Endodermal cell (in vitro differentiated cells): ENCODE data around the gene PTPN9. TPM values are rescaled to one million over a fixed set of nuclear protein-coding genes. Genes with fewer than 3 reads are reported as not detected.

Source experiments
- DNase-seq: peaks from one replicate; pipeline ENCODE4 v3.0.0-alpha.2; 2017
- H3K27ac ChIP-seq: 2 replicates; pipeline ENCODE4 v1.5.1; 2013; ENCODE audit warnings: mild to moderate bottlenecking, low read depth, low read length, moderate library complexity
- H3K27me3 ChIP-seq: 2 replicates; pipeline ENCODE4 v1.6.1; 2013; ENCODE audit warnings: mild to moderate bottlenecking, low read length, moderate library complexity; ENCODE audit not compliant: insufficient read depth, control insufficient read depth, poor library complexity, severe bottlenecking
- H3K36me3 ChIP-seq: 2 replicates; pipeline ENCODE4 v1.7.0; 2013; ENCODE audit warnings: mild to moderate bottlenecking, low read length, moderate library complexity; ENCODE audit not compliant: control insufficient read depth, insufficient read depth
- H3K4me1 ChIP-seq: one replicate; pipeline ENCODE4 v1.7.0; 2013; ENCODE audit warnings: low read length; ENCODE audit not compliant: control insufficient read depth, insufficient read depth
- H3K4me3 ChIP-seq: 2 replicates; pipeline ENCODE4 v1.5.1; 2013; ENCODE audit warnings: mild to moderate bottlenecking, low read length, moderate library complexity
- H3K9ac ChIP-seq: 2 replicates; pipeline ENCODE4 v1.6.1; 2013; ENCODE audit warnings: mild to moderate bottlenecking, low read length, moderate library complexity; ENCODE audit not compliant: poor library complexity, severe bottlenecking; ENCODE audit errors: extremely low read depth
- H3K9me3 ChIP-seq: 2 replicates; pipeline ENCODE4 v1.6.1; 2013; ENCODE audit warnings: mild to moderate bottlenecking, low read length, moderate library complexity; ENCODE audit not compliant: control insufficient read depth
- H3K27ac Mint-ChIP-seq: 2 replicates; pipeline ENCODE4 v1.8.0; 2020; ENCODE audit warnings: mixed read lengths
- H3K27me3 Mint-ChIP-seq: 2 replicates; pipeline ENCODE4 v1.8.0; 2021; ENCODE audit warnings: mild to moderate bottlenecking, mixed read lengths; ENCODE audit not compliant: insufficient read depth
- H3K36me3 Mint-ChIP-seq: 2 replicates; pipeline ENCODE4 v1.8.0; 2020; ENCODE audit warnings: low read depth, mixed read lengths
- H3K4me1 Mint-ChIP-seq: 2 replicates; pipeline ENCODE4 v1.8.0; 2020; ENCODE audit warnings: mixed read lengths
- H3K4me3 Mint-ChIP-seq: 2 replicates; pipeline ENCODE4 v1.8.0; 2020; ENCODE audit warnings: mild to moderate bottlenecking, moderate library complexity, mixed read lengths
- H3K9me3 Mint-ChIP-seq: 2 replicates; pipeline ENCODE4 v1.8.0; 2020; ENCODE audit warnings: mild to moderate bottlenecking, mixed read lengths
- WGBS, 2 experiments: methylation state at CpG; one replicate each; pipeline versions ENCODE4 v1.1.5 to v1.1.7; 2013; ENCODE audit warnings: missing lambda C conversion rate in 2 of 2, mixed read lengths in 1 of 2; ENCODE audit not compliant: insufficient coverage in 1 of 2, insufficient read length in 1 of 2; 5-methylcytosine and 5-hydroxymethylcytosine counted together
- total RNA-seq, 2 donors: library from RNA; stranded (reverse); fragmentation: NEBNext Ultra II Directional in 1 of 2; extraction: Animal tissue kit (Norgen Biotek cat#: 25700) in 1 of 2; gene quantifications; 2 replicates in 1 of 2; 3 replicates in 1 of 2; pipeline ENCODE4 v1.2.1, GENCODE V29; 2021
- TF ChIP-seq, protein P1 (sequence below): fragments of 200-600 bp; sonication (generic); conservative IDR thresholded peaks from 2 replicates; pipeline ENCODE4 v1.5.0; 2021; ENCODE audit warnings: antibody characterized with exemption, mild to moderate bottlenecking

The PTPN9 gene
- total RNA-seq, 2 donors from 2014 or later = 49.1 to 53.5 TPM

DNA sequence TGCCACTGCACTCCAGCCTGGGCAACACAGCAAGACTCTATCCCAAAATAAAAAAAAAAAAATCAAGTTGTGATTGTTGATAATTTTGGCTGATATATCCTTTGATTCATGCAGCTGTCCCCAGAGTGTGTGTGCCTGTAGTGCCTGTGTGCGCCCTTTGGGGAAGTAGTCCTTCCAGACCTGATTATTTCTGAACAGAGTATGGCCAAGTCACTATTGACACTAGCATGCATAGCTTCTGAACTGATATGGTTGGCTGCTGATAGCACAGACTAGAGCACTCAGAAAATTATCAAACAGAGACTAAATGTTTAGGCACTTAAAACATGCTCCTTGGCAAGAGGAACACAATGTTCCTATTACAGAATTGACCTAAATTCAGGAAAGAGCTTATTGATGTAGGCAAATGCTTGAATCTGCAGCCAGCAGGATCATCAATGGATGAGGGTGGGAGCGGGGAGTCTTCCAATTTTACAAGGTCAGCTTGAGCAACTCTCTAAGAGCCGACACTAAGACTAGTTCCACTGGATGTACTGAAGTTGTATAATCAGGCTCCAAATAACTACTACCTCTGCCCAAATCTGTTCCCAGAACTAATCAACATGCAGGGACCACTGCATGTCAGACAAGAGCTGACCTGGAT, 17.7 kb upstream of the PTPN9 start:
- Mint-ChIP-seq H3K36me3 (peaks cover 49% of the 10 kb centered on the region), H3K4me3 (no peak overlapping the region), H3K27ac (no peak overlapping the region), H3K27me3 (no peaks in the 10 kb centered on the region), H3K4me1 (peaks cover 13% of the 10 kb centered on the region), H3K9me3 (no peaks in the 10 kb centered on the region)
- WGBS, 2 experiments = 92 to 97% methylated on average over 3 of the region's 3 CpGs
- H3K36me3 ChIP-seq = peaks cover 57% of the 10 kb centered on the region
- DNase-seq = no peak
- TF ChIP-seq, protein P1, sequence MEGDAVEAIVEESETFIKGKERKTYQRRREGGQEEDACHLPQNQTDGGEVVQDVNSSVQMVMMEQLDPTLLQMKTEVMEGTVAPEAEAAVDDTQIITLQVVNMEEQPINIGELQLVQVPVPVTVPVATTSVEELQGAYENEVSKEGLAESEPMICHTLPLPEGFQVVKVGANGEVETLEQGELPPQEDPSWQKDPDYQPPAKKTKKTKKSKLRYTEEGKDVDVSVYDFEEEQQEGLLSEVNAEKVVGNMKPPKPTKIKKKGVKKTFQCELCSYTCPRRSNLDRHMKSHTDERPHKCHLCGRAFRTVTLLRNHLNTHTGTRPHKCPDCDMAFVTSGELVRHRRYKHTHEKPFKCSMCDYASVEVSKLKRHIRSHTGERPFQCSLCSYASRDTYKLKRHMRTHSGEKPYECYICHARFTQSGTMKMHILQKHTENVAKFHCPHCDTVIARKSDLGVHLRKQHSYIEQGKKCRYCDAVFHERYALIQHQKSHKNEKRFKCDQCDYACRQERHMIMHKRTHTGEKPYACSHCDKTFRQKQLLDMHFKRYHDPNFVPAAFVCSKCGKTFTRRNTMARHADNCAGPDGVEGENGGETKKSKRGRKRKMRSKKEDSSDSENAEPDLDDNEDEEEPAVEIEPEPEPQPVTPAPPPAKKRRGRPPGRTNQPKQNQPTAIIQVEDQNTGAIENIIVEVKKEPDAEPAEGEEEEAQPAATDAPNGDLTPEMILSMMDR = no peak
- H3K4me3 ChIP-seq = no peak overlapping the region
- H3K27ac ChIP-seq = no peak overlapping the region
- H3K9me3 ChIP-seq = no peaks in the 10 kb centered on the region
- H3K9ac ChIP-seq = no peak overlapping the region
- peaks cover 7% of the 10 kb centered on the region for H3K4me1 ChIP-seq
- no peaks in the 10 kb centered on the region for H3K27me3 ChIP-seq

DNA sequence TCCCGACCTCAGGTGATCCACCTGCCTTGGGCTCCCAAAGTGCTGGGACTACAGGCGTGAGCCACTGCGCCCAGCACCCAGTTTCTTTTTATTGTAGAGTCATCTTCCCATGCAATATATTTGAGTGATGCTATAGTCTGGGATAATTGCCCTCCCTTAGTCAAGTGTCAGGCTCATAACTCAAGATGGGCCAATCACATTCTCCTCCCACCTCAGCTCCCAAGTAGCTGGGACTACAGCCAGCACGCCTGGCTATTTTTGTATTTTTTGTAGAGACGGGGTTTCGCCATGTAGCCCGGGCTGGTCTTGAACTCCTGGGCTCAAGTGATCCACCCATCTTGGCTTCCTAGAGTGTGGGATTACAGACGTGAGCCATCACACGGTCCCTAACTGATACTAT, 15.2 kb upstream of the PTPN9 start:
- Histone ChIP-seq H3K27me3 (no peaks in the 10 kb centered on the region), H3K4me1 (peaks cover 12% of the 10 kb centered on the region), H3K27ac (no peak overlapping the region), H3K9me3 (no peaks in the 10 kb centered on the region), H3K9ac (no peak overlapping the region), H3K4me3 (no peak overlapping the region), H3K36me3 (peaks cover 44% of the 10 kb centered on the region)
- Mint-ChIP-seq H3K36me3 (peaks cover 34% of the 10 kb centered on the region), H3K27me3 (no peaks in the 10 kb centered on the region), H3K4me1 (peaks cover 16% of the 10 kb centered on the region), H3K9me3 (no peaks in the 10 kb centered on the region), H3K27ac (no peak overlapping the region), H3K4me3 (no peak overlapping the region)
- no peak for DNase-seq
- TF ChIP-seq, protein P1 = no peak
- WGBS, 2 experiments = 92% methylated on average over 7 to 9 of the region's 9 CpGs

DNA sequence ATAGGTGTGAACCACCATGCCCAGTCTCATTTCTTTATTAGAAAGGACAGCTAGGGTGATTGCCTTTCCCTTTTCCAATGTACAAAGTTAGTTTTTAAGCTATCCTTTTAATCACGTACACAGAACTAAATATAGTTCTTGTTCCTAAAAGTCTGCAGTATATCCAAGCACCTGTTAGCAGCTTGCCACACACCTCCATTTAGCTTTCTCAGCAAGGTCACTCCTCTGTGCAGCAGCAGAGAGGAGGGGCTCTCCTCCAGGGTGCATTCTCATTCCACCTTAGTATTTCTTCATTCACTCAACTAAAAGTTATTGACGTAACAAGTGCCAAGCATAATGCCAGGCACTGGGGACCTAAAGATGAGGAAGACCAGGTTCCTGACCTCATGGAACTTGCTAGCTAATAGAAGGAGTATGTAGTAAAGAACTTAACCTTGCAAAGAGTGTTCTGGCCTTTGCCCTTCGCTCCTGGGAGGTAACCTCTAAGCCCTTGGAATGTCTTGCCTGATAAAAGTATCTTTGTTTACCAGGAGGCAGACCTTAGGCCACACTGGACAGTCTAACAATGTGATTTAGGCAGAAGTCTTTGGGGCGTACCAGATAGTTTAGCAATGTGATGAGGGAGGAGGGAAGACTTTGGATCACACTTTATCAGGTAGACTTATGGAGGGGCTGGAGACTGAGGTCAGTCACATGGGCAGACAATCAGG, 12.7 kb upstream of the PTPN9 start:
- DNase-seq = no peak
- Mint-ChIP-seq H3K36me3 (peaks cover 33% of the 10 kb centered on the region), H3K9me3 (no peaks in the 10 kb centered on the region), H3K4me1 (peaks cover 7% of the 10 kb centered on the region), H3K27me3 (no peaks in the 10 kb centered on the region), H3K27ac (peak overlapping the region; percentile 56), H3K4me3 (peak overlapping the region; percentile 4)
- peak overlapping the region; percentile 7 for H3K27ac ChIP-seq
- WGBS, 2 experiments = 84 to 85% methylated on average over 4 of the region's 4 CpGs
- H3K9ac ChIP-seq = no peak overlapping the region
- H3K4me3 ChIP-seq = peak overlapping the region; percentile 70
- TF ChIP-seq, protein P1 = no peak
- H3K9me3 ChIP-seq = no peaks in the 10 kb centered on the region
- peaks cover 20% of the 10 kb centered on the region for H3K36me3 ChIP-seq
- H3K27me3 ChIP-seq = no peaks in the 10 kb centered on the region
- peaks cover 6% of the 10 kb centered on the region for H3K4me1 ChIP-seq
